G401 (cell line): Measurements from ENCODE around the gene NIPAL3. TPM values are rescaled to one million over a fixed set of nuclear protein-coding genes. Genes with fewer than 3 reads are reported as not detected.

Experiments used
- DNase-seq: peaks from one replicate; pipeline ENCODE4 v3.0.0-alpha.2; 2015; ENCODE audit warnings: low spot score
- in situ Hi-C: cut with HindIII; loops from 2 replicates; pipeline ENCODE4 v1.10.0; 2016; ENCODE audit warnings: low sequenced_read_pairs, mixed read lengths
- total RNA-seq: library from RNA; depleted of rRNA; stranded (reverse); fragments of >200 nt; shearing (Covaris generic); gene quantifications from 2 replicates; pipeline ENCODE4 v1.2.3, GENCODE V29; 2014; rRNA removed

NIPAL3 gene
- 9.0 and 12.3 TPM in 2 replicates for total RNA-seq

DNA sequence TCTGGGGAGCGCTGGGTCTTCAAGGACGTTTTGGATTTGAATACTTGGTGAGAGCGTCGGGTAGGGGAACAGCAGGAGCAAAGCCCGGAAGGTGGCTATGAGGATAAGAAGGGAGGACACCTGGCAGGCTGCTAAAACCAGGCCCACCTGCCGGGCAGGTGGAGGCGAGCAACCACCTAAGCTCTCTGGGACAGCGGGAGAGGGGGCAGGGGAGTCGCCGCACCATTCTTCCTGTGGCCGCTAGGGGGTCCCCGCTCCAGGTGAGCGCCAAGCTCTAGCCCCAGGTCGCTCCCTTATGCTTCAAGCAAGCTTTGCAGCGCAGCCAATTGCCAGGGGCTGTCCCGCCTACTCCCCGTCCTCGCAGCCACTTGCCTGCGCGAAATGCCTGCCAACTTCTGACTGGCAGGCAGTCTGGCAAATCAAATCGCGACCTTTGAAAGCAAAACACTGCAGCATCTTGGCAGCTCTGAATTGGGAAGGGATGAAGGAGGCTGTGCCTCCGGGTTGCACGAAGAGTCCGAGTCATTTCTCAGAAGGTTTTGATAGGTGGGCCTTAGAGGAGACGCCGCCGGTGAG is at the start of gene NIPAL3:
Gene NIPAL3, plus strand, starts transcription at position 469 of the 576 bp plus-strand sequence. CDS start 3,746 bp downstream, outside the sequence.
- peak; percentile 99 for DNase-seq
- in situ Hi-C loops: no loop called here

- in situ Hi-C loops: no loop called here
- DNase-seq: no peak
These were observed 48.9 kb upstream of the NIPAL3 start for GRCh38 chr1:24366707-24367106.

DNA sequence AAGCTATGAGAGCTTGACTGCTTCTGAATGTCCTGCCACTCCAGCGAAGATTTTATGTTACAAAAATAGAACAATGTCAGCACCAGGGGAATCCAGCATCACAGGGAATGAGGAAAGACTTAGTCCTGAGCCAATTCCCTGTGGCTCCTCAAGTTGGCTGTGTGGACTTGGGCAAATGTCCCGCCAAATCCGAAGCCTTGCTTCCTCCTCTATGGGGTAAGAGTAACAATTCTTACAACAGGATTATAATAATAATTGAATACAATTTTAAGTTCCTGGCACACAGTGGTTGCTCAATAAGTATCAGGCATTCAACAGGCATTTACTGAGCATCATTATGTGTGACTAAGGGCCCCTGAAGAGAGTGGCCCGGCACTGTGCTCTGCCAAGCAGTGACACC is 46.4 kb upstream of the NIPAL3 start:
- in situ Hi-C loops: no loop called here
- DNase-seq: peak; percentile 73

DNA sequence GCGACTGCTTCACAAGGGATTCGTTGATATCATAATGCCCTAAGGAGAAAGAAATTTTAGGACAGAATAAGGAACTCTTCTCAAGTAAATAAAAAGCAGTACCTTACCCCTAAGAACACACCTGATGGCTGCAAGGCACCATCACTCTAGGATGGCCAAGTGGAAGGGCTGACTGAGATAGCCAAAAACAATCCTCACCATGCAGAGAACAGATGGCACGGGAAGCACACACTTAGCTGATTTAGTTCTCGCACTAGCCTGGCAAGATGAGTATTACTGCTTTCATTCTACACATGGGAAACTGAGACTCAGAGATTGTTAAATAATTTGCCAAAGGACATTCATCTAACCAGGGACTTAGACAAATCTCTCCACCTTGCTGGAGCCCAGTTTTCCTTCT is 45.8 kb upstream of the NIPAL3 start:
- in situ Hi-C loops: no loop called here
- DNase-seq: peak; percentile 96

DNA sequence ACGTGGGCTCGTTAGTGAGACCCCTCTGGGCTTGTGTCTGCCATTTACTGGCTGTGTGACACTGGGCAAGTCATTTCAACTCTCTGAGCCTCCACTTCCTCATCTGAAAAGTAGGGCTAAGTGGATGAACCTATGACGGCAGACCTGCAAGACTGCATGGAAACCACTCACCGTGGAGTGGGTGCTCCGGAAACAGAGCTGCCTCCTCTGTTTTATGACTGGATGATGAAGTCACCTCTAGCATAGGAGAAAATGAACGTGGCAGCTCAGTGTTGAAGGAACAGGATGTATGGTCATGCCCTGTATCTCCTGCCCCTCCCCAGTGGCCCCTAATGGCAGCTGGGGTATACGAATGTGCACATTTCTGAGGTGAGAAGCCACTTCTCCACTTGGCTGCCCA is 42.6 kb upstream of the NIPAL3 start:
- in situ Hi-C loops: no loop called here

DNA sequence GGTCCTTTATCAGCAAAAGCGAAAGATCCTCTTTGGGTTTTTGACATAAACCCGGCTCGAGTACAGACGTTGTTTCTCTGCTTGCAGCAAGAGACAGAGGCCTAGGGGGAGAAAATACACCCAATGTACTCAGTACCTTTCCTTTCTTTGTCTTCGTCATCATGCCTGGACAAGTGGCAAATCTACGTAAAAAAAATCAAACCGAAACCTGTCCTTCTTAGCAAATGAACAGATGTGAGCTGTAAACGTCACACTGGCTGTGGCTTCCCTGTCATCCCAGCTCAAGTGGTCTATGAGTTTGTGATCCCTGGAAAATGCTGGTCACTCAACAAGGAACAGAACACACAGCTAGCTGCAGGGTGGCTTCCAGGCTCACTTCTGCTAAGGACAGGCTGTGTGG is 41.9 kb upstream of the NIPAL3 start:
- in situ Hi-C loops: no loop called here
- no peak for DNase-seq

More for the DNA sequence above, 42.6 kb upstream of the NIPAL3 start:
- no peak for DNase-seq

DNA sequence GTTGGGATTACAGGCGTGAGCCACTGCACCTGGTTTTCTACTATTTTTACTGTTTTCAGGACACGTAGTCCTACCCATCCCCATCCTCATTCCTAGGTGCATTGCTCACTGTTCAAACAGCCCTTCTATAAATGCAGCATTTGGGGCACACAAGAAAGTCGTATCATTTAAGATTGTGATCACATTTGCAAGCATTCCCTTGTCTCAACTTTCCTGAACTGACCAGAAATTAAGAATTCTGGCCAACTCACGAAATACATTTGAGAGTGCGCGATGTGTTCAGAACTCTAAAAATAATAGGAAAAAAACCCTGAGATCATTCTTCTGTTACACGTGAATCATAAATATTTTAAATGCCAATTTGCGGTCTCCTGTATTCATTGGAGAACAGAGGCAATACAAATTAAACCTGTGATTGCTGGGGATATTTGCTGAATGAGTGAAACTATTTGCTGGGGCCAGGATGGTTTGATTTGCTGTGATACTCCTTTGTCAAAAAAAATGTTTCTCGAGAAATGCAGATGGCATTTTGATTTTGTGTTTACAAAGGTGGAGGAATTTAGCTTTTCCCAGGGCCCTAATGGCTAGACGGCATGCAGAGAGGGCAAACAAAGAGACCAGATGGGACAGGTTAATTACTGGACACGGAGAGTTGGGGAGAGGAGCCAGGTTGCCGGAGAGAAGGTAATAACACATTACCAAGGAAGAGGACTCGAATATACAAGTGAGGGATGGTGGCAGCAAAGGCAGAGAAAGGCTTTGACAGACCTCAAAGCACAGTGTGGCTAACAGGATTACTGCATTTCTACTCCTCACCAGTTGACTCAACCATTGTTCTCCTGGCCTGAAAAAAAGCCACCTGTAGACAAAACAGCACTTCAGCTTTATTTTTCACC is 40.5 kb upstream of the NIPAL3 start:
- in situ Hi-C loops: loop anchor here (25.0 kb wide), 1 partner anchor 188 kb away; the partner anchor contains the start of gene IFNLR1
- DNase-seq: peak; percentile 99

GRCh38 chr1:24379733-24380315 is 35.8 kb upstream of the NIPAL3 start:
- in situ Hi-C loops: loop anchor here (25.0 kb wide), 1 partner anchor 193 kb away; the partner anchor contains the start of gene IFNLR1
- no peak for DNase-seq

DNA sequence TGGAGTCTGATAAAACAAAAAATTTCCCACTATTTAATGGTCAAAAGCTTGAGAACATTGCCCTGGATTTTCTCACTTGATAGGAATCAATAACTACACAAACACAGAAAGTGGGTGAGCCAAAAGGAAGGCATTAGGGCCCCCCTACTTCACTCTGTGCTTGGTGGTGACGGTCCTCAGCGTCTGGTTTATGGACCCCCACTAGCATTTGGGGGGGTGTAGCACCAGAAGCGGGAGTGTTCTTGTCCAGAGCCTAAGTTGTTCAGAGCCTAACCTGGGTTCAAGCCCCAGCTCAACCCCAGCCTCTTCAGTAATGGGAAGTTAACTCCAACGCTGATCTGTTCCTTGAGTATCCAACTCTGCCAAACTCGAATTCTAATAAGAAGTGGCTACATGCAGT is 35.1 kb upstream of the NIPAL3 start:
- in situ Hi-C loops: loop anchor here (25.0 kb wide), 1 partner anchor 193 kb away; the partner anchor contains the start of gene IFNLR1
- no peak for DNase-seq

DNA sequence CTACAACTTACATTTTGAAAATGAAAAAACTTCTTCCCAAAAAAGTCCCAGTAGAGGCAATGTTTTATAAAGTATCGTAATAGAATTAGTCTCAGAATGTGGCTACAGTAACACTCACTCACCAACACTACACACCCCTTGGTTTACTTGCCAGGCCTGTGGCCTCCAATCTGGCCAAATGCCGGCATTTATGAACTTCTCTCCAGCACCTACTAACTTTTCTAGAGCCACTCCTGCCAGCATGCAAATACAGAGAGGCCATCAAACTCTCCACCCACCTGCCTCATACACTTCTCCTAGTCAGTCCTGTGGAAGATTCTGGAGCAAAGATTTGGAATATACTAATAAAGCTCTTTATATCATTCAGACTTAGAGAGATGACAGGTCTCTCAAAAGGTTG is 34.3 kb upstream of the NIPAL3 start:
- DNase-seq: no peak
- in situ Hi-C loops: loop anchor here (25.0 kb wide), 1 partner anchor 194 kb away; the partner anchor contains the start of gene IFNLR1

DNA sequence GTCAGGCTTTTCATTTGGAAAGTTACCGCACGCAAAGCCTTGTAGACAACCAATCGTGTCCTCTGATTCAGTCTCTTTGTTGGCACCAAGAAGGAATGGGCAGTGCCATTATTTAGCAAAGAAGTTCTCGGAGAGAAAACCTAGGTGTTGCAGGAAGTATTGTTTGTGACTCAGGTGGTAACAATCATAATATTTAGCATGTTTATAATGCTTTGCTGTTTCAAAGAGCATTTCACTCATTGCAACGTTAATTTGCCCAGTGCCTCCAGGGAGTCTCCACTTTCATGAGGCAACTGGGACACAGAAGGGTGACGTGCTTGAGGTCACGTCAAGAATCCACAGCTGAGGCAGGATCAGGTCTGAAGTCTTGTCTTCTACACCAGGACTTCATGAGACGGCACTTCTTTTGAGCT is 33.4 kb upstream of the NIPAL3 start:
- in situ Hi-C loops: loop anchor here (25.0 kb wide), 1 partner anchor 195 kb away; the partner anchor contains the start of gene IFNLR1
- DNase-seq: no peak

DNA sequence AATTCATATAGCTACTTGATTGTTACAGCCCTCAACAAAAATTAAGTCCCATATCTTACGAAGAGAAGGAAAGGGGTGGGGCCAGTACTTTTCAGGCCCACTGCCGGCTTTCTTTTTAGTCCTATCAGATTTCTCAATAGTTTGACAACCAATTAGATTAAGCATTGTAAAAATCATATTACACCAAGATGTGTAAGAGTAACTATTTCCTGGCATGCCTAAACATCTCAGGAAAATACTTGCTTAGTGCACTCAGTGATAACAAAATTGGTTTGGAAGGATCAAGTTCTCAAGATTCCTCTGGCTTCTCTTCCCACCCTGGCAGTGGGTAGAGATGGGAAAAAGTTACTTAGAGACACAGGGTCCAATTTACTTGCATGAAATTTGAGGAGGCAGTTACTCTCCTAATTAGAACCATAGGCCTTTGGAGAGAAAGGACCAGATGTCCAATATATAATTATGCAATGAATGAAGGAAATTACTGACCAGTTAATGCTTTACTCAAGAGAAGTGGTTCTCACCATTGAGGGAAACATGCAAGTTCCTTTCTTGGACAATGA is 32.1 kb upstream of the NIPAL3 start:
- DNase-seq: no peak
- in situ Hi-C loops: loop anchor here (25.0 kb wide), 1 partner anchor 196 kb away; the partner anchor contains the start of gene IFNLR1

DNA sequence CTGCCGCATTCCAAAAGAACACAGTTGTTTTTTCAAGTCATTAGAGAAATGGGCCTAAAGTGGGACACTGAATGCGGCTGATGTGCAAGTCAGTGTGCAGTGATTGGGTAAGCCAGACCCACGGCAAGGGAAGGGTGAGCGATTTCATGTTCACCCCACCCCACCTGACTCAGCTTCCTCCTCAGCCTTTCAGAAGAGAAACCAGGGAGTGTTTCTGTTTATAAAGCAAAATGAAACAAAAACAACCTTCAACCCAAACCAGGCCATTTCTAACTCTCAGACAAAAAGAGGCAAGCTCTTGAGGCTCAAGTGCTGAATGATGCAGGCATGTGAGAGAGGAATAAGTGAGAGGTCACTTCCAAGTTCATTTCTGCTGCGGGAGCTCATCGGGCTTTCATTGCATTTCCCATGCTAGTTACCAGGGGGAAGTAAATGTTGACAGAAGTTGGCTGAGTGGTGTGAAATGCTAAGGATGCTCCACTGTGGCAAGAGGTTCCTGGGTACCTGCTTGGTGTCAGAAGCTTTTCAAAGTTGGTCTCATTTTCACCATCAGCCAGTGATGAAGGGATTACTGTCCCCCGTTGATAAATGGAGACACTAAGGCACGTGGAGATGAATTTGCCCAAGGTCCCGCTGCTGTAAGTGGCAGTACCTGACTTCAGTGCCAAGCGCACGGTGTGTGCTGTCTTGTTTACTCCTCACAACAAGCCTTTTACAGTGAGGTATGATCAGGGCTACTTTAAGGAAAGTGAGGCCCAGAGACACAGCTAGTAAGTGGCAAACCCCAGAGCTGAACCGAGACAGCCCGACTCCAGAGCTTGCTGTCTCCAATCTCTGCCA is 31.1 kb upstream of the NIPAL3 start:
- no peak for DNase-seq
- in situ Hi-C loops: loop anchor here (25.0 kb wide), 1 partner anchor 197 kb away; the partner anchor contains the start of gene IFNLR1

DNA sequence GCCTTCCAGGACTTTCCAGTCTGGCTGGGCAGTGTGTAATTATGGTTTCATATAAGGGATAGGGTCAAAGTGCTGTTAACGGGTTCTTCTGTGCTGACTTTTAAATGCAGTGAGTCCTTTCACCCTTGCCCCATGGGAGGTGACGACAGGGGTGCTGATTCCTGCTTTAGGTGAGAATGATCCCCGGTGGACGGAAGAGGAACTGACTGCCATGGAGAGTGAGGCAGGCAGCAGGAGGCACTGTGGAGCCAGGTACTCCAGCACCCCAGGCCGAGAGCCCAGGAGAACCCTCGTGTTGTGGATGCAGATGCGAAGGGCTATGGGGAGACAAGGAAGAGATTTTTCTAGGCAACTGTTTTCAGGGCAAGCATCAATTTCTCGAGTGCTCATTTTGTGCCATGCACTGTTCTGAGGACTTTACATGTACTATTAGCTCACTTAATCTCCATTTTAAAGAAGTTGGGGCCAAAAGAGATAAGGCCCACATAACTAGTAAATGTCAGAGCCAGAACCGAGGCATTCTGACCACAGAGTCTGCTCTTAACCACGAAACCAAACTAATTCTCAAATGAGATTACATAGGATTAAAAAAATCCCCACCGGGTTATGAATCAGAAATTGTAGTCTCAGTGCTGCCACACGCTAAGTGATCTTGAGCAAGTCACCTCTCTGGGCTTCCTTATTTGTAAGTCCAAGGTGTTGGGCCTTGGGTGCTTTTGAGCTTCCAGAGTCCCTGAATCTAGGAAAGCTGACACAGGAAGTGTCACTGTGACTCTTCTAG is 30.3 kb upstream of the NIPAL3 start:
- in situ Hi-C loops: loop anchor here (25.0 kb wide), 1 partner anchor 198 kb away; the partner anchor contains the start of gene IFNLR1
- no peak for DNase-seq

DNA sequence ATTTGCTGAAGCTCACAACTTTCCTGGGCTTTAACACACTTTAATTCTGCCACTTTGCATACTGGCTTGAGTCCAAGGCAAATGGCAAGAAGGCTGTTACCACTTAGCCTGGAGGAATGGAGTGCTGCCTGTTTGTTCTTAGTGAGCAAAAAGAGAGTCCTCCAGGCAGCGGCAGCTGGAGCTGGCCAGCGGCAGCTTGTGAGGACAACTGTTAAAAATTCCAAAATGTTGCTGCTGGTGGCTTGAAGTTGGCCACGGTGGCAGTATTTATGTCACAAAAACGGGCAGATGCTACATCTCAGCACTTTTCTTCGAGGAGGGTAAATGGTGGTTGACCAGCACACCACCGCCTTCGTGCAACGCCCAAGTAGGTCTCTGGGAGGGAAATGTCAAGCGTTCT is 29.4 kb upstream of the NIPAL3 start:
- peak; percentile 41 for DNase-seq
- in situ Hi-C loops: loop anchor here (25.0 kb wide), 1 partner anchor 199 kb away; the partner anchor contains the start of gene IFNLR1

DNA sequence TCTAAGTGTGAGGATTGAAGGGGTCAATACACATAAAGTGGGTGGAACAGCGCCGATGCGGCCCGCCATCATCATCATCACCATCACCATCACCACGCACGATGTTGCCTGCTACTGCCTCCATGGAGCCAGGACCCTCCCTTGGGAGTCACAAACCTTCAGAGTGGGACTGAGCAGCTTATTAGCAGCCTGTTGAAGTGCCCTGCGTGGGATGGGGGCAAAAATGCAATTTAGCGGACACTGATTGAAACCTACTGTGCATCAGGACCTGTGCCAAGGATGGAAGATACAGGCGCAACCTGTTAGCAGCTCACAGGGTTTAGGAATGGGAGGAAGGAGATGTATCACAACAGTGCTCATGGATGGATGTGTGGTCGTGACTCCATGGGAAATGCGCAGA is 28.7 kb upstream of the NIPAL3 start:
- no peak for DNase-seq
- in situ Hi-C loops: loop anchor here (25.0 kb wide), 1 partner anchor 200 kb away; the partner anchor contains the start of gene IFNLR1

GRCh38 chr1:24387636-24388175 is 27.9 kb upstream of the NIPAL3 start:
- no peak for DNase-seq
- in situ Hi-C loops: loop anchor here (25.0 kb wide), 1 partner anchor 200 kb away; the partner anchor contains the start of gene IFNLR1
